Colonic mucosa (tissue), 4 donors: Measurements from ENCODE around the gene IRF9. TPM values are rescaled to one million over a fixed set of nuclear protein-coding genes. Genes with fewer than 3 reads are reported as not detected.

Experiments used
- DNase-seq: peaks from one replicate; pipeline ENCODE4 v3.0.0-alpha.2; 2020
- H3K27ac ChIP-seq: fragments of 200-600 bp; one replicate; pipeline ENCODE4 v1.8.0; 2021
- H3K27me3 ChIP-seq: fragments of 200-600 bp; one replicate; pipeline ENCODE4 v1.8.0; 2021
- H3K36me3 ChIP-seq: fragments of 200-600 bp; one replicate; pipeline ENCODE4 v1.8.0; 2021
- H3K4me1 ChIP-seq: fragments of 200-600 bp; one replicate; pipeline ENCODE4 v1.8.0; 2021; ENCODE audit warnings: mild to moderate bottlenecking
- H3K4me3 ChIP-seq: fragments of 200-600 bp; one replicate; pipeline ENCODE4 v1.8.0; 2021
- H3K9ac ChIP-seq, 2 donors: one replicate each; pipeline ENCODE4 v1.7.0; 2013; ENCODE audit warnings: control low read depth in 2 of 2, low read depth in 2 of 2, low read length in 2 of 2
- H3K9me3 ChIP-seq: fragments of 200-600 bp; one replicate; pipeline ENCODE4 v1.8.0; 2021
- intact Hi-C: fragments of 100-400 bp; cut with DNase I; formaldehyde crosslinking; loops from one replicate; pipeline ENCODE4 v1.14.1; 2022
- total RNA-seq, 2 donors: library from RNA; stranded (reverse); fragmentation: NEBNext Ultra II Directional in 1 of 2; extraction: Animal tissue kit (Norgen Biotek cat#: 25700) in 1 of 2; gene quantifications; one replicate each; pipeline ENCODE4 v1.2.1, GENCODE V29; 2021
- TF ChIP-seq, protein P1 (sequence below): fragments of 200-600 bp; IDR thresholded peaks from one replicate; pipeline ENCODE4 v1.8.0; 2022; ENCODE audit warnings: antibody characterized with exemption, mild to moderate bottlenecking
- donor health status: healthy.
- donor health status: DM: no; HTN: no; CAD: no.
- donor health status: DM: no; HTN: no; CAD: no.

The IRF9 gene
- total RNA-seq, 2 donors from 2014 or later = 54.4 to 57.5 TPM

DNA sequence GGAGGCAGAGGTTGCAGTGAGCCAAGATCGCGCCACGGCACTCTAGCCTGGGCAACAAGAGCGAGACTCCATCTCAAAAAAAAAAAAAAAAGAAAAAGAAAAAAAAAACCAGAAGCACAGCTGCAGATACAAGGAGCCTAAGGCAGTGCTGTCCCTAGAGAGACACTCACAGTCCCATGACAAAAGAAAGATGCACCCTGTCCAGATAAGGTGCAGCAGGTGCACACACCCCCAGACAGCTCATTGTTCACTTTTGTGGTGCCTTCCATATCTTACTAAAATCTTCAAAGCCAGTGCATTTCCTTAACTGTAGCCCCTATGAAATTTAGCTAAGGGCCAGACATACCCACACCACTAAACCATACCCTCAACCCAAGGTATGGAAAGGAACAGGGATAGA lies 38.6 kb upstream of the IRF9 start:
- intact Hi-C loops = no loop called here
- H3K36me3 ChIP-seq = peaks cover 17% of the 10 kb centered on the region
- no peaks in the 10 kb centered on the region for H3K9me3 ChIP-seq
- no peak overlapping the region for H3K27ac ChIP-seq
- H3K4me3 ChIP-seq = no peak overlapping the region
- no peak overlapping the region for H3K9ac ChIP-seq
- TF ChIP-seq, protein P1, sequence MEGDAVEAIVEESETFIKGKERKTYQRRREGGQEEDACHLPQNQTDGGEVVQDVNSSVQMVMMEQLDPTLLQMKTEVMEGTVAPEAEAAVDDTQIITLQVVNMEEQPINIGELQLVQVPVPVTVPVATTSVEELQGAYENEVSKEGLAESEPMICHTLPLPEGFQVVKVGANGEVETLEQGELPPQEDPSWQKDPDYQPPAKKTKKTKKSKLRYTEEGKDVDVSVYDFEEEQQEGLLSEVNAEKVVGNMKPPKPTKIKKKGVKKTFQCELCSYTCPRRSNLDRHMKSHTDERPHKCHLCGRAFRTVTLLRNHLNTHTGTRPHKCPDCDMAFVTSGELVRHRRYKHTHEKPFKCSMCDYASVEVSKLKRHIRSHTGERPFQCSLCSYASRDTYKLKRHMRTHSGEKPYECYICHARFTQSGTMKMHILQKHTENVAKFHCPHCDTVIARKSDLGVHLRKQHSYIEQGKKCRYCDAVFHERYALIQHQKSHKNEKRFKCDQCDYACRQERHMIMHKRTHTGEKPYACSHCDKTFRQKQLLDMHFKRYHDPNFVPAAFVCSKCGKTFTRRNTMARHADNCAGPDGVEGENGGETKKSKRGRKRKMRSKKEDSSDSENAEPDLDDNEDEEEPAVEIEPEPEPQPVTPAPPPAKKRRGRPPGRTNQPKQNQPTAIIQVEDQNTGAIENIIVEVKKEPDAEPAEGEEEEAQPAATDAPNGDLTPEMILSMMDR = no peak
- H3K27me3 ChIP-seq = no peaks in the 10 kb centered on the region
- no peaks in the 10 kb centered on the region for H3K4me1 ChIP-seq
- DNase-seq = no peak

DNA sequence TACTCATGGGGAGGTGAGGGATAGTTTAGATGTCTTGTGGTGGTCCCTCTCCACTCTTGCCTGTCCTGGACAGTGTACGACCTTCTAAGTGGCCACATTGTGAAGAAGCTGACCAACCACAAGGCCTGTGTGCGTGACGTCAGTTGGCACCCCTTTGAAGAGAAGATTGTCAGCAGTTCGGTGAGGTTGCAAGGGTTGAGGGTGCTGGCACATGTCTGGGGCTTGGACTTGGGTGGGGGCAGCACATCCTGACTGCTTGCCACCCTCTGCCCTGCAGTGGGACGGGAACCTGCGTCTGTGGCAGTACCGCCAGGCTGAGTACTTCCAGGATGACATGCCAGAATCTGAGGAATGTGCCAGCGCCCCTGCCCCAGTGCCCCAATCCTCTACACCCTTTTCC lies 38.2 kb upstream of the IRF9 start:
- no peak for DNase-seq
- Histone ChIP-seq H3K9ac (no peak overlapping the region), H3K27ac (no peak overlapping the region), H3K27me3 (no peaks in the 10 kb centered on the region), H3K9me3 (no peaks in the 10 kb centered on the region), H3K4me3 (no peak overlapping the region), H3K36me3 (peaks cover 17% of the 10 kb centered on the region), H3K4me1 (no peaks in the 10 kb centered on the region)
- intact Hi-C loops = no loop called here
- TF ChIP-seq, protein P1 = no peak

DNA sequence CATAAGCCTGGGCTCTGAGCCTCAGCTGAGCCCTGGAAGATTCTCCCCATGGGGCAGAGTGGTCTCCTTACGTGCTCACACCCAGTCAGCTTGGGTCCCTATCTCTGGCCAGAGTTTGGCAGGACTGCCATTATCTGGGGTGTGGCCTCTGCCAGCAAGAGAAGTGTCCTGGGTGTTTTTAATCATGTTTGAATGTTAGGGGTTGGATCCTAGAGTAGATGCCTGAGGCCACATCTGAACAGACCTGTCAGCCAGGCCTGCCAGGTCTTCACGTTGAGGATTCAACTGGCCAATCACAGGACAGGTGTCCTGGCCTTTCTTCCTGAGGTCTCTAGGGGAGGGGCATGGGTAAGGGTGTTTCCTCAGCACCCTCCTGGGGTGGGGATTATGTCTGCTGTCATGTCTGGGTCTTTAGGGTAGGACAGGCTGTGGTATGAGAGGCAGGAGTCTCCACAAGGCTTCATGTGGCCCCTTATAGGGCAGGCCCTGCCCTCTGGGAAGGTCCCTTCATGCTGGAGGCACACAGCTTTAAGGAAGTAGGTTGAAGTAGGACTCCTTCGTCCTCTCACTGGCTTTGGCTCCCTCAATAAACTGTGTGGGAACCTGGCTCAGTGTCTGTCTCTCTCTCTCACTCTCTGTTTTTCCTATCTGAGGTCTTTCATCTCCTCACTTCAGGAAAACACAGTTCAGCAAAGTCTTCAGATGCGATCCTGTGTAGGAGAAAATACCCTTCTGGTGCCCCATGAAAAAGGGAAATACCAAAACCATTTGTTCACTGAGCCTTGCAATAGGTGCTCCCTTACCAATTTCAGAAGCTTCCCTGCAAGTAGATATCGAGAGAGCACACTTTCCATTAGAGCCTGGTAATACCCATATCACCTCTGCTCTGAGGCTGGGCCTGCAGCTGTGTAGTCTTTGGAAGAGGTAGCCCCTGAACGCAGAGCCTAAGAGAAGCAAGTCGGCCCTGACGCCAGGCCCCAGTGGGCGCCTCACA lies 37.3 kb upstream of the IRF9 start:
- peaks cover 11% of the 10 kb centered on the region for H3K36me3 ChIP-seq

DNA sequence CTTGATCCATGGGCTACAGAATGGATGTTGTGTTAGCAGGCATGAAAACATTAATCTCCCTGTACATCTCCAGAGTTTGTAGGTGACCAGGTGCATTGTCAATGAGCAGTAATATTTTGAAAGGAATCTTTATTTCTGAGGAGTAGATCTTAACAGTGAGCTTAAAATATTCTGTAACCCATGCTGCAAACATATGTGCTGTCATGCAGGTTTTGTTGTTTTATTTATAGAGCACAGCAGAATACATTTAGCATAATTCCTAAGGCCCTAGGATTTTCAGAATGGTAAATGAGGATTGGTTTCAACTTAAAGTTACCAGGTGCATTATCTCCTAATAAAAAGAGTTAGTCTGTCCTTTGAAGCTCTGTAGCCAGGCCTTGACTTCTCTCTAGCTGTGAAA lies 34.1 kb upstream of the IRF9 start:
- TF ChIP-seq, protein P1 = no peak
- no peaks in the 10 kb centered on the region for H3K9me3 ChIP-seq
- no peak overlapping the region for H3K27ac ChIP-seq
- no peaks in the 10 kb centered on the region for H3K36me3 ChIP-seq
- no peak overlapping the region for H3K9ac ChIP-seq
- intact Hi-C loops = no loop called here
- H3K4me1 ChIP-seq = no peaks in the 10 kb centered on the region
- no peaks in the 10 kb centered on the region for H3K27me3 ChIP-seq
- DNase-seq = no peak
- H3K4me3 ChIP-seq = no peak overlapping the region

More for the DNA sequence above, 37.3 kb upstream of the IRF9 start:
- intact Hi-C loops = no loop called here
- DNase-seq = no peak
- Histone ChIP-seq H3K4me3 (no peak overlapping the region), H3K27ac (no peak overlapping the region), H3K9ac (no peak overlapping the region), H3K27me3 (no peaks in the 10 kb centered on the region), H3K9me3 (no peaks in the 10 kb centered on the region), H3K4me1 (no peaks in the 10 kb centered on the region)
- TF ChIP-seq, protein P1 = no peak

DNA sequence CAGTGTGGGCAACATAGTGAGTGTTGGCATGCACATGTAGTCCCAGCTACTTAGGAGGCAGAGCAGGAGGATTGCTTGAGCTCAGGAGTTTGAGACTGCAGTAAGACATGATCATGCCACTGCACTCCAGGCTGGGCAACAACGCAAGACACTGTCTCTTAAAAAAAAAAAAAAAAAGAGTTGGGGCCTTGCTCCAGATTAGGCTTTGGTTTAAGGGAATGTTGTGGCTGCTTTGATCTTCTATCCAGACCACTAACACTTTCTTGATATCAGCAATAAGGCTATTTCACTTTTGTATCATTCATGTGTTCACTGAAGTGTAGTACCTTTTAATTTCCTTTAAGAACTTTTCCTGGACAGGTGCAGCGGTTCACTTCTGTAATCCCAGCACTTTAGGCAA lies 33.4 kb upstream of the IRF9 start:
- H3K4me1 ChIP-seq = no peaks in the 10 kb centered on the region
- H3K27me3 ChIP-seq = no peaks in the 10 kb centered on the region
- H3K9ac ChIP-seq = no peak overlapping the region
- H3K27ac ChIP-seq = no peak overlapping the region
- no peak overlapping the region for H3K4me3 ChIP-seq
- TF ChIP-seq, protein P1 = no peak
- H3K9me3 ChIP-seq = no peaks in the 10 kb centered on the region
- DNase-seq = no peak
- intact Hi-C loops = no loop called here
- no peaks in the 10 kb centered on the region for H3K36me3 ChIP-seq
